Measurements from ENCODE around the gene UGT3A2.
"Not testable (repeated sequence)": the region's sequence is repeated elsewhere in the genome, so short reads cannot be mapped to it uniquely, and the experiment has no call there.

UGT3A2 gene

DNA sequence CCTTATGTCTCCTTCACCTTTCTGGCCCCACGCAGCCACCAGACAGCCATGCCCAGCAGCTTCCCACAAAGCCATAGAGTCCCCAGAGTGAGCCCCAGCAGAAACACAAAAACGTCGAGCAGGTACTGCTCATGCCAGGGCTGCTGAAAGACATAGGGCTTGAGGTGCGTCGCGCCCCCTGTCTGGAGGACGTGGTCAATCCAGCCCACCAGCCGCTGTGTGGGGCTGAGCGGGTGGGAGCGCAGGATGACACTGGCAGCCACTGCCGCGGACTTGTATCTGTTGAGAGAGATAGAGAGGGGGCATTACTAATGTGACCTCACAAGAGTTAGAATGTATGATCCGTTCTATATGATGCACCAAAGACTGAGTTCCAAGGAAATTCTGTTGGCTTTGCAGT is 31.0 kb downstream of the UGT3A2 start:
- Histone ChIP-seq H3K27ac (no peak overlapping the region), H3K4me3 (no peak overlapping the region), H3K9me3 (no peaks in the 10 kb centered on the region), H3K36me3 (no peaks in the 10 kb centered on the region), H3K27me3 (no peaks in the 10 kb centered on the region), H3K4me1 (no peaks in the 10 kb centered on the region)
- TF ChIP-seq, protein P1, sequence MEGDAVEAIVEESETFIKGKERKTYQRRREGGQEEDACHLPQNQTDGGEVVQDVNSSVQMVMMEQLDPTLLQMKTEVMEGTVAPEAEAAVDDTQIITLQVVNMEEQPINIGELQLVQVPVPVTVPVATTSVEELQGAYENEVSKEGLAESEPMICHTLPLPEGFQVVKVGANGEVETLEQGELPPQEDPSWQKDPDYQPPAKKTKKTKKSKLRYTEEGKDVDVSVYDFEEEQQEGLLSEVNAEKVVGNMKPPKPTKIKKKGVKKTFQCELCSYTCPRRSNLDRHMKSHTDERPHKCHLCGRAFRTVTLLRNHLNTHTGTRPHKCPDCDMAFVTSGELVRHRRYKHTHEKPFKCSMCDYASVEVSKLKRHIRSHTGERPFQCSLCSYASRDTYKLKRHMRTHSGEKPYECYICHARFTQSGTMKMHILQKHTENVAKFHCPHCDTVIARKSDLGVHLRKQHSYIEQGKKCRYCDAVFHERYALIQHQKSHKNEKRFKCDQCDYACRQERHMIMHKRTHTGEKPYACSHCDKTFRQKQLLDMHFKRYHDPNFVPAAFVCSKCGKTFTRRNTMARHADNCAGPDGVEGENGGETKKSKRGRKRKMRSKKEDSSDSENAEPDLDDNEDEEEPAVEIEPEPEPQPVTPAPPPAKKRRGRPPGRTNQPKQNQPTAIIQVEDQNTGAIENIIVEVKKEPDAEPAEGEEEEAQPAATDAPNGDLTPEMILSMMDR (IDR thresholded peaks at IDR 0.05), result no peak
- intact Hi-C loops (cut with DNase I; ENCODE audit: low total_unique reads), result no loop called here
- DNase-seq, result no peak

DNA sequence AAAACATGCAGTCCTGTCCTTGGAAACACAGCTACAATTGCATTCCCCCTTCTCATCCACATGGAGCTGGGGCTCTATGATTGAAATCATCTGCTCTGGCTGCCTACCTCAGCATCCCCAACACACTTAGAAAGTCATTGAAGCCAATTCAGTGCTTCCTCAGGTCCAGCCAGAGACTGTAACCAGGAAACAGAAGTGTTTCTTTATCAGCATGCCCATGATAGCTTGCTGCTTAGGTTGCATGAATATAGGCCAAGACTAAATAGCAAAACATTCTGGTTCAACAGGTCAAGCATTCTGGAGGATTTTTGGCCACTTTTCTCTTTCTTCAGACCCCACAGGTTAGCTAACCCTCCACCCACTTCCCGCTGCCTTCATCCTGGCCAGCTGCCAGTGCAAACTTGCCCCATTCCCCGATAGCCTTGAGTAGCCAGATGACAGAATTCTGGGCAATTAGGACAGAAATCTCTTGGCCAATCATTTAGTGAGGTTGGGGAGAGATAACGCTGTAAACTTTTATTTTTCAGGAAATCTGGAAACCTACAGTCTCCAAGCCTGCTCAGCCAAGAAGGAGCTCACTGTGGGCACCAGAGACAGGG is 32.0 kb downstream of the UGT3A2 start:
- H3K9me3 ChIP-seq; H3K27me3 ChIP-seq; H3K4me1 ChIP-seq; H3K27ac ChIP-seq; intact Hi-C loops (cut with DNase I; ENCODE audit: low total_unique reads); H3K4me3 ChIP-seq; DNase-seq; H3K36me3 ChIP-seq: not testable (repeated sequence)

DNA sequence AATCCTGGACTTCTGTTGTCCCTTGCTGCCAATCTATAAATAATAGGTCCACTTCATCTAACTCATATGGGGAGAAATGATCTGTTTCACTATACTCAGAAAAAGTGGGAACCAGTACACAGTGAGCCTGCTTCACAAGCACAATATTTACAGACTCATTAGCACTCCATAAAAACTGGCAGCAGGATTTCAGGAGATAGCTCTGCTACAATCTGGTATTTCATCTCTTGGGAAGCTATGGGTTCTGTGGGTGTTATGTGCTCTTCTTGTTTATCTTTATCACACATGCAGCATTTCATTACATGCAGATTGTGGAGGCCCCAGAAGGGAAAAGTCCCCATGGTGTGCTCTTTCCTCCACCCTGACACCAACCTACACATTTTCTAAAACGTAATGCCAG is 33.2 kb downstream of the UGT3A2 start:
- TF ChIP-seq, protein P1 (IDR thresholded peaks at IDR 0.05), result no peak
- H3K4me3 ChIP-seq, result no peak overlapping the region
- DNase-seq, result no peak
- no peaks in the 10 kb centered on the region for H3K9me3 ChIP-seq
- no peak overlapping the region for H3K27ac ChIP-seq
- intact Hi-C loops (cut with DNase I; ENCODE audit: low total_unique reads), result no loop called here
- no peaks in the 10 kb centered on the region for H3K27me3 ChIP-seq
- no peaks in the 10 kb centered on the region for H3K4me1 ChIP-seq
- H3K36me3 ChIP-seq, result no peaks in the 10 kb centered on the region

DNA sequence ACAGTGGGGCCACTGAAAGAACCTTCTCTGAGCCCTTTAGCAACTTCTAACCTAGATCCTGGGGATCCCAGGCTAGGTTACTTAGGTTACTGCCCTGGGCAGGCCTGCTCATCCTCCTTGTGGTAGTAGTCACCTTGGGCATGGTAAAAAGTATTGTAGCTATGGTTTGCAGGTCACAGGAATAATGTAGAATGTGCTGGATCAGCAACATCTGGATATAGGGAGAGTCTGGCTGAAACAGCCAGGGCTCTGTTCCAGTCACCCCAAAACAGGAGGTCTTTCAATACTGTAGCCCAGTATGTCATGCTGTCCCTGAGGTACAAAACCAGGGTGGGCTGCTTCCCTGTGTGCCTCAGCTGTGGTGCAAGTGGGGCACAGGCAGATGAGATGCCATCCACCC is 33.6 kb downstream of the UGT3A2 start:
- Histone ChIP-seq H3K9me3 (no peaks in the 10 kb centered on the region), H3K36me3 (no peaks in the 10 kb centered on the region), H3K4me3 (no peak overlapping the region), H3K4me1 (no peaks in the 10 kb centered on the region), H3K27ac (no peak overlapping the region), H3K27me3 (no peaks in the 10 kb centered on the region)
- DNase-seq, result no peak
- intact Hi-C loops (cut with DNase I; ENCODE audit: low total_unique reads), result no loop called here
- TF ChIP-seq, protein P1 (IDR thresholded peaks at IDR 0.05), result no peak

DNA sequence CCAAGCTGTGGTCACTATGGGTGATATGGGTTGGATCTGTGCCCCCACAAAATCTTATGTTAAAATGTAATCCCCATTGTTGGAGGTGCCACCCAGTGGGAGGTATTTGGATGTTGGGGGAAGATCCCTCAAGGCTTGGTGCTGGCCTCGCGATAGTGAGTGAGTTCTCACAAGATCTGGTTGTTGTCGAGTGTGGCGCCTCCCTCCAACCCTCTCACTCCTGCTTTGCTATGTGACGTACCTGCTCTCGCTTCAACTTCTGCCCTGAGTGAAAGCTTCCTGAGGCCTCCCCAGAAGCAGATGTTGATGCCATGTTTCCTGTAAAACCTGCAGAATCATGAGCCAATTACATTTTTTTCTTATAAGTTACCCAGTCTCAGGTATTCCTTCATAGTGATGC is 35.5 kb downstream of the UGT3A2 start:
- H3K9me3 ChIP-seq, result no peaks in the 10 kb centered on the region
- TF ChIP-seq, protein P1 (IDR thresholded peaks at IDR 0.05), result no peak
- no peak for DNase-seq
- intact Hi-C loops (cut with DNase I; ENCODE audit: low total_unique reads), result no loop called here
- H3K4me1 ChIP-seq, result no peaks in the 10 kb centered on the region
- no peaks in the 10 kb centered on the region for H3K27me3 ChIP-seq
- no peak overlapping the region for H3K27ac ChIP-seq
- no peak overlapping the region for H3K4me3 ChIP-seq
- no peaks in the 10 kb centered on the region for H3K36me3 ChIP-seq

DNA sequence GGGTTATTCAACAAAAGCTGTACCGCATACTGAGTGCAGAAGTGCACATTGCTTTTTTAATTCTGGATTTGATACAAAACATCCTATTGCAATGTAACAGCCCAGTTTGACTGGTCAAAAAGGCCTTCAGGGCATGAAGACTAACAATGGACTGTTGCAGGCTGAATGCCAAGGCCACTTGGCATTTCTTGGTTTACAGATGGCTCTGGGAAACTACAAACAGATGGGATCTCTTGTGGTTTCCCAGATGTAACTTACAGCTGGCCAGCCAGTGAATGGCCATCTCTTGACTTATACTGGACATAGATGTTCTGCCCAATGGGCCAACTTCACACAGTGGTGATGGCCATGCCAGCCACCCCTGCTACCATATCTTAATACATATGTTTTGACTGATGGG is 36.8 kb downstream of the UGT3A2 start:
- H3K9me3 ChIP-seq, result peaks cover 0 to 4% (median 0%) of the 10 kb centered on the region in 3 donors
- H3K27me3 ChIP-seq, result no peaks in the 10 kb centered on the region
- DNase-seq, result no peak
- H3K36me3 ChIP-seq, result no peaks in the 10 kb centered on the region
- H3K4me1 ChIP-seq, result no peaks in the 10 kb centered on the region
- H3K4me3 ChIP-seq, result no peak overlapping the region
- TF ChIP-seq, protein P1 (IDR thresholded peaks at IDR 0.05), result no peak
- no peak overlapping the region for H3K27ac ChIP-seq
- intact Hi-C loops (cut with DNase I; ENCODE audit: low total_unique reads), result no loop called here
